Measurements from ENCODE around the gene ZNF362.

GRCh38 chr1:33348194-33348593 is 91.9 kb downstream of the ZNF362 start:
- no peak for TF ChIP-seq CTCF (IDR thresholded peaks at IDR 0.05)
- TF ChIP-seq POLR2A (IDR thresholded peaks at IDR 0.05), result no peak
